ENCODE measurements around the gene PCSK7.

GRCh38 chr11:117187799-117188481 is 43.9 kb downstream of the PCSK7 start:
- TF ChIP-seq POLR2A (IDR thresholded peaks at IDR 0.05): no peak
- no peak for TF ChIP-seq CTCF (IDR thresholded peaks at IDR 0.05)
